ENCODE measurements around the gene HSP90AB1. TPM values are rescaled to one million over a fixed set of nuclear protein-coding genes. Genes with fewer than 3 reads are reported as not detected.
A peak's percentile ranks its signal among the peaks of the same experiment; 100 is the strongest.

Gene HSP90AB1
- polyA plus RNA-seq, 1 of the 3 experiments (the other 2 are of a cell fraction): 843 TPM

GRCh38 chr6:44224029-44224964 is 22.6 kb upstream of the HSP90AB1 start:
- Histone ChIP-seq H3K27me3 (ENCODE audit: insufficient read depth) (no peaks in the 10 kb centered on the region), H3K4me2 (peak overlapping the region; percentile 99), H3K4me3 (ENCODE audit: low read depth in 2 of 2, low read length in 1 of 2) (peak overlapping the region; percentile 53 to 65), H3K27ac (ENCODE audit: low read depth in 2 of 2, low read length in 1 of 2) (peak overlapping the region in 1 of 2 experiments; percentile 64; a peak in 2 of 4 replicates), H4K20me1 (ENCODE audit: insufficient read depth) (peaks cover 5% of the 10 kb centered on the region; the same call in 1 of the 2 replicates), H3K79me2 (ENCODE audit: insufficient read depth) (peaks cover 7% of the 10 kb centered on the region; the same call in 1 of the 2 replicates), H3K4me1 (ENCODE audit: control insufficient read depth in 1 of 2, insufficient read depth in 2 of 2, low read depth in 1 of 2, low read length in 1 of 2) (peaks cover 14 to 76% of the 10 kb centered on the region in 2 experiments), H3F3A (replicated peaks; ENCODE audit: insufficient read depth) (peaks cover 3% of the 10 kb centered on the region), H3K9me3 (no peaks in the 10 kb centered on the region), H3K9me2 (no peaks in the 10 kb centered on the region), H2AFZ (ENCODE audit: low read depth) (peak overlapping the region; percentile 9), H3K9ac (peak overlapping the region; percentile 54; the same call in 1 of the 2 replicates), H3K36me3 (replicated peaks in 1 of 2; ENCODE audit: control insufficient read depth in 1 of 2, insufficient read depth in 2 of 2, low read length in 1 of 2) (no peaks in the 10 kb centered on the region)
- TF ChIP-seq EP300 (IDR thresholded peaks at IDR 0.05; ENCODE audit: borderline replicate concordance in 1 of 2, low read depth in 1 of 2, low read length in 1 of 2): 0 out of 4 replicates have a peak, but pooled peaks of 1 of the 2 experiments have one; percentile 32
- TF ChIP-seq GATA2 (CRISPR knock-in tag; IDR thresholded peaks at IDR 0.05): peak; percentile 61
- TF ChIP-seq MEF2A (IDR thresholded peaks at IDR 0.05; ENCODE audit: borderline replicate concordance, low read depth): no peak
- peak; percentile 66 for DNase-seq
- ChIA-PET POLR2A (interaction anchor here (0.6 to 4.7 kb wide), 5 partner anchors 10 to 44 kb away, joined by 3 to 49 read pairs (median 4); partner anchors contain the start of genes HSP90AB1 and SLC35B2), CTCF (interaction anchor here (0.7 to 13.7 kb wide), 8 partner anchors 10 to 450 kb away, joined by 3 to 224 read pairs (median 4); partner anchors contain the start of genes AARS2 and HSP90AB1)
- WGBS (ENCODE audit: low lambda C conversion rate): 19% methylated on average over 8 of the region's 18 CpGs

GRCh38 chr6:44224965-44225305 is 22.0 kb upstream of the HSP90AB1 start:
- Histone ChIP-seq H3K36me3 (replicated peaks in 1 of 2; ENCODE audit: control insufficient read depth in 1 of 2, insufficient read depth in 2 of 2, low read length in 1 of 2) (no peaks in the 10 kb centered on the region), H3K9me3 (no peaks in the 10 kb centered on the region), H3K4me2 (no peak overlapping the region), H3K4me3 (ENCODE audit: low read depth in 2 of 2, low read length in 1 of 2) (0 out of 4 replicates have a peak overlapping the region, but pooled peaks of 1 of the 2 experiments have one; percentile 53), H3F3A (replicated peaks; ENCODE audit: insufficient read depth) (peaks cover 3% of the 10 kb centered on the region), H4K20me1 (ENCODE audit: insufficient read depth) (peaks cover 5% of the 10 kb centered on the region; the same call in 1 of the 2 replicates), H3K4me1 (ENCODE audit: control insufficient read depth in 1 of 2, insufficient read depth in 2 of 2, low read depth in 1 of 2, low read length in 1 of 2) (peaks cover 14 to 83% of the 10 kb centered on the region in 2 experiments), H3K27me3 (ENCODE audit: insufficient read depth) (no peaks in the 10 kb centered on the region), H3K27ac (ENCODE audit: low read depth in 2 of 2, low read length in 1 of 2) (peak overlapping the region in 1 of 2 experiments; percentile 64; a peak in 2 of 4 replicates), H3K9me2 (no peaks in the 10 kb centered on the region), H3K79me2 (ENCODE audit: insufficient read depth) (peaks cover 7% of the 10 kb centered on the region; the same call in 1 of the 2 replicates), H2AFZ (ENCODE audit: low read depth) (no peak overlapping the region), H3K9ac (no peak overlapping the region)
- ChIA-PET POLR2A (interaction anchor here (0.6 to 4.7 kb wide), 4 partner anchors 9 to 44 kb away, joined by 3 to 49 read pairs (median 6); partner anchors contain the start of gene HSP90AB1), CTCF (interaction anchor here (0.7 to 13.7 kb wide), 6 partner anchors 10 to 88 kb away, joined by 3 to 224 read pairs (median 15); partner anchors contain the start of genes AARS2 and HSP90AB1)
- TF ChIP-seq NFIC (IDR thresholded peaks at IDR 0.05; ENCODE audit: borderline replicate concordance): no peak
- TF ChIP-seq REST (IDR thresholded peaks at IDR 0.05; ENCODE audit: low read depth, low read length): no peak
- TF ChIP-seq MEF2A (IDR thresholded peaks at IDR 0.05; ENCODE audit: borderline replicate concordance, low read depth): no peak
- no peak for TF ChIP-seq TCF12 (IDR thresholded peaks at IDR 0.05)
- TF ChIP-seq USF2 (IDR thresholded peaks at IDR 0.05; ENCODE audit: borderline replicate concordance, low read depth, low read length): no peak
- no peak for TF ChIP-seq YY1 (IDR thresholded peaks at IDR 0.05; ENCODE audit: low read depth)
- TF ChIP-seq USF1 (IDR thresholded peaks at IDR 0.05; ENCODE audit: borderline replicate concordance, low read depth): no peak
- no peak for TF ChIP-seq FOSL2 (IDR thresholded peaks at IDR 0.05; ENCODE audit: borderline replicate concordance, low read depth)
- TF ChIP-seq GATA2 (CRISPR knock-in tag; IDR thresholded peaks at IDR 0.05): no peak
- no peak for TF ChIP-seq NRF1 (IDR thresholded peaks at IDR 0.05; ENCODE audit: low read depth, low read length)
- TF ChIP-seq GABPA (IDR thresholded peaks at IDR 0.05; ENCODE audit: low read depth): no peak
- TF ChIP-seq FOXM1 (IDR thresholded peaks at IDR 0.05; ENCODE audit: low read depth): no peak
- TF ChIP-seq CHD2 (IDR thresholded peaks at IDR 0.05; ENCODE audit: low read length, partially characterized antibody): no peak
- WGBS (ENCODE audit: low lambda C conversion rate): 97% methylated on average over 2 of the region's 4 CpGs
- DNase-seq: no peak

All from SK-N-SH (cell line).